Karpas-422 (cell line): Measurements from ENCODE around the gene UXT. TPM values are rescaled to one million over a fixed set of nuclear protein-coding genes. Genes with fewer than 3 reads are reported as not detected.

Experiments
- DNase-seq: peaks from one replicate; pipeline ENCODE4 v3.0.0-alpha.2; 2015
- H2AFZ ChIP-seq: fragments of 200-600 bp; sonication (generic); 2 replicates; pipeline ENCODE4 v1.6.1; 2014; ENCODE audit warnings: antibody characterized with exemption, low read length, mixed read lengths
- H3K27ac ChIP-seq: fragments of 200-600 bp; sonication (generic); 2 replicates; pipeline ENCODE4 v1.5.1; 2014; ENCODE audit warnings: mild to moderate bottlenecking, low read length, moderate library complexity
- H3K27me3 ChIP-seq: fragments of 200-600 bp; sonication (generic); 2 replicates; pipeline ENCODE4 v1.6.1; 2014; ENCODE audit warnings: low read length, mixed read lengths
- H3K36me3 ChIP-seq: fragments of 200-600 bp; sonication (generic); 2 replicates; pipeline ENCODE4 v1.6.1; 2014; ENCODE audit warnings: low read length, mixed read lengths; ENCODE audit not compliant: insufficient read depth
- H3K4me1 ChIP-seq: fragments of 200-600 bp; sonication (generic); 2 replicates; pipeline ENCODE4 v1.6.1; 2014; ENCODE audit warnings: mild to moderate bottlenecking, low read length, mixed read lengths
- H3K4me2 ChIP-seq: fragments of 200-600 bp; sonication (generic); 2 replicates; pipeline ENCODE4 v1.6.1; 2014; ENCODE audit warnings: low read length, low read depth, mild to moderate bottlenecking; ENCODE audit not compliant: poor library complexity, severe bottlenecking
- H3K4me3 ChIP-seq: fragments of 200-600 bp; sonication (generic); 2 replicates; pipeline ENCODE4 v1.5.1; 2014; ENCODE audit warnings: mild to moderate bottlenecking, antibody characterized with exemption, low read length, mixed read lengths
- H3K79me2 ChIP-seq: fragments of 200-600 bp; sonication (generic); 2 replicates; pipeline ENCODE4 v1.6.1; 2014; ENCODE audit warnings: mild to moderate bottlenecking, low read length, mixed read lengths
- H3K9ac ChIP-seq: fragments of 200-600 bp; sonication (generic); 2 replicates; pipeline ENCODE4 v1.6.0; 2014; ENCODE audit warnings: low read length
- H3K9me2 ChIP-seq: fragments of 200-600 bp; sonication (generic), shearing (Covaris generic); replicated peaks from 2 replicates; pipeline ENCODE4 v1.6.0; 2014; ENCODE audit warnings: mild to moderate bottlenecking, low read length, moderate library complexity; ENCODE audit not compliant: insufficient read depth
- H3K9me3 ChIP-seq: fragments of 300-700, 200-600 bp; sonication (generic); 2 replicates; pipeline ENCODE4 v1.6.1; 2014; ENCODE audit warnings: low read length, mixed read lengths
- H4K20me1 ChIP-seq: fragments of 200-600 bp; sonication (generic); 2 replicates; pipeline ENCODE4 v1.6.1; 2014; ENCODE audit warnings: mild to moderate bottlenecking, antibody characterized with exemption, low read length, low read depth; ENCODE audit not compliant: insufficient read depth
- total RNA-seq: library from RNA; depleted of rRNA; stranded (reverse); fragments of >200 nt; shearing (Covaris generic); gene quantifications from 2 replicates; pipeline ENCODE4 v1.2.3, GENCODE V29; 2014; ENCODE audit warnings: low replicate concordance; rRNA removed

The UXT gene
- 191 and 202 TPM in 2 replicates for total RNA-seq

- peak within 1 kb of the TSS; percentile 80 for H3K4me3 ChIP-seq
- H3K36me3 ChIP-seq, result peaks cover 12% of the 10 kb centered on the region
- peak within 1 kb of the TSS; percentile 87 for H3K9ac ChIP-seq
- peak; percentile 97 for DNase-seq
- H4K20me1 ChIP-seq, result no peaks in the 10 kb centered on the region
- peaks cover 15% of the 10 kb centered on the region for H3K79me2 ChIP-seq
- peak within 1 kb of the TSS; percentile 82 for H3K4me2 ChIP-seq
- no peaks in the 10 kb centered on the region for H3K27me3 ChIP-seq
- H3K4me1 ChIP-seq, result peaks cover 14% of the 10 kb centered on the region
- no peaks in the 10 kb centered on the region for H3K9me3 ChIP-seq
- H3K27ac ChIP-seq, result peak within 1 kb of the TSS; percentile 78
- no peaks in the 10 kb centered on the region for H3K9me2 ChIP-seq
- H2AFZ ChIP-seq, result peak within 1 kb of the TSS; percentile 88; the same call in 1 of the 2 replicates
Observed at GRCh38 chrX:47658684-47659420, at the start of gene UXT. UXT (minus strand) TSS chrX:47659180; CDS start chrX:47658927, 253 bp downstream.

GRCh38 chrX:47707031-47707780 is 48.2 kb upstream of the UXT start:
- H2AFZ ChIP-seq, result no peak overlapping the region
- H3K9ac ChIP-seq, result no peak overlapping the region
- no peaks in the 10 kb centered on the region for H3K27me3 ChIP-seq
- H3K4me1 ChIP-seq, result no peaks in the 10 kb centered on the region
- H3K27ac ChIP-seq, result no peak overlapping the region
- H3K79me2 ChIP-seq, result no peaks in the 10 kb centered on the region
- no peaks in the 10 kb centered on the region for H4K20me1 ChIP-seq
- H3K36me3 ChIP-seq, result no peaks in the 10 kb centered on the region
- H3K9me2 ChIP-seq, result no peaks in the 10 kb centered on the region
- no peaks in the 10 kb centered on the region for H3K9me3 ChIP-seq
- no peak overlapping the region for H3K4me3 ChIP-seq
- no peak overlapping the region for H3K4me2 ChIP-seq
- no peak for DNase-seq

- DNase-seq, result no peak
- no peaks in the 10 kb centered on the region for H4K20me1 ChIP-seq
- no peaks in the 10 kb centered on the region for H3K27me3 ChIP-seq
- no peak overlapping the region for H3K9ac ChIP-seq
- no peaks in the 10 kb centered on the region for H3K9me3 ChIP-seq
- no peaks in the 10 kb centered on the region for H3K36me3 ChIP-seq
- no peak overlapping the region for H2AFZ ChIP-seq
- H3K27ac ChIP-seq, result no peak overlapping the region
- H3K4me1 ChIP-seq, result no peaks in the 10 kb centered on the region
- H3K4me3 ChIP-seq, result no peak overlapping the region
- no peaks in the 10 kb centered on the region for H3K79me2 ChIP-seq
- no peak overlapping the region for H3K4me2 ChIP-seq
- H3K9me2 ChIP-seq, result no peaks in the 10 kb centered on the region
Observed at GRCh38 chrX:47706575-47706974, 47.6 kb upstream of the UXT start.

GRCh38 chrX:47704736-47705135 is 45.8 kb upstream of the UXT start:
- H3K4me1 ChIP-seq, result no peaks in the 10 kb centered on the region
- no peak for DNase-seq
- H4K20me1 ChIP-seq, result no peaks in the 10 kb centered on the region
- H3K79me2 ChIP-seq, result no peaks in the 10 kb centered on the region
- H3K9me2 ChIP-seq, result no peaks in the 10 kb centered on the region
- H3K9ac ChIP-seq, result no peak overlapping the region
- H3K27me3 ChIP-seq, result no peaks in the 10 kb centered on the region
- no peak overlapping the region for H3K4me2 ChIP-seq
- H3K9me3 ChIP-seq, result no peaks in the 10 kb centered on the region
- no peak overlapping the region for H2AFZ ChIP-seq
- H3K4me3 ChIP-seq, result no peak overlapping the region
- H3K27ac ChIP-seq, result no peak overlapping the region
- no peaks in the 10 kb centered on the region for H3K36me3 ChIP-seq

GRCh38 chrX:47697181-47697580 is 38.2 kb upstream of the UXT start:
- no peaks in the 10 kb centered on the region for H3K9me3 ChIP-seq
- no peaks in the 10 kb centered on the region for H3K4me1 ChIP-seq
- H3K4me2 ChIP-seq, result no peak overlapping the region
- H2AFZ ChIP-seq, result no peak overlapping the region
- no peak overlapping the region for H3K4me3 ChIP-seq
- H3K9ac ChIP-seq, result no peak overlapping the region
- H3K36me3 ChIP-seq, result no peaks in the 10 kb centered on the region
- H3K27me3 ChIP-seq, result no peaks in the 10 kb centered on the region
- H4K20me1 ChIP-seq, result no peaks in the 10 kb centered on the region
- no peaks in the 10 kb centered on the region for H3K9me2 ChIP-seq
- DNase-seq, result no peak
- H3K79me2 ChIP-seq, result no peaks in the 10 kb centered on the region
- H3K27ac ChIP-seq, result no peak overlapping the region

- no peaks in the 10 kb centered on the region for H3K27me3 ChIP-seq
- no peak overlapping the region for H2AFZ ChIP-seq
- H3K27ac ChIP-seq, result no peak overlapping the region
- no peak overlapping the region for H3K9ac ChIP-seq
- H3K9me2 ChIP-seq, result no peaks in the 10 kb centered on the region
- no peaks in the 10 kb centered on the region for H3K36me3 ChIP-seq
- no peak for DNase-seq
- no peaks in the 10 kb centered on the region for H3K79me2 ChIP-seq
- no peaks in the 10 kb centered on the region for H3K9me3 ChIP-seq
- no peaks in the 10 kb centered on the region for H4K20me1 ChIP-seq
- H3K4me2 ChIP-seq, result no peak overlapping the region
- H3K4me1 ChIP-seq, result no peaks in the 10 kb centered on the region
- H3K4me3 ChIP-seq, result no peak overlapping the region
Observed at GRCh38 chrX:47690175-47690574, 31.2 kb upstream of the UXT start.

GRCh38 chrX:47687263-47687662 is 28.3 kb upstream of the UXT start:
- DNase-seq, result no peak
- Histone ChIP-seq H4K20me1 (no peaks in the 10 kb centered on the region), H3K9me2 (no peaks in the 10 kb centered on the region), H3K4me2 (no peak overlapping the region), H3K4me1 (no peaks in the 10 kb centered on the region), H2AFZ (no peak overlapping the region), H3K9ac (no peak overlapping the region), H3K36me3 (no peaks in the 10 kb centered on the region), H3K4me3 (no peak overlapping the region), H3K9me3 (no peaks in the 10 kb centered on the region), H3K27me3 (no peaks in the 10 kb centered on the region), H3K27ac (no peak overlapping the region), H3K79me2 (no peaks in the 10 kb centered on the region)

- Histone ChIP-seq H3K4me3 (no peak overlapping the region), H3K79me2 (no peaks in the 10 kb centered on the region), H3K9ac (no peak overlapping the region), H3K27ac (no peak overlapping the region), H3K9me3 (no peaks in the 10 kb centered on the region), H4K20me1 (no peaks in the 10 kb centered on the region), H3K4me2 (no peak overlapping the region), H2AFZ (no peak overlapping the region), H3K36me3 (no peaks in the 10 kb centered on the region), H3K27me3 (no peaks in the 10 kb centered on the region), H3K9me2 (no peaks in the 10 kb centered on the region), H3K4me1 (no peaks in the 10 kb centered on the region)
- DNase-seq, result no peak
Observed at GRCh38 chrX:47683829-47684205, 24.8 kb upstream of the UXT start.
